Fibroblast of peridontal ligament (primary cell): ENCODE data around the gene KIF23.

ENCODE experiments used
- DNase-seq: peaks from one replicate; pipeline ENCODE4 v3.0.0-alpha.2; 2010; ENCODE audit errors: extremely low read depth

Gene KIF23

GRCh38 chr15:69394556-69395282 lies 19.4 kb upstream of the KIF23 start:
- DNase-seq = peak; percentile 71

DNA sequence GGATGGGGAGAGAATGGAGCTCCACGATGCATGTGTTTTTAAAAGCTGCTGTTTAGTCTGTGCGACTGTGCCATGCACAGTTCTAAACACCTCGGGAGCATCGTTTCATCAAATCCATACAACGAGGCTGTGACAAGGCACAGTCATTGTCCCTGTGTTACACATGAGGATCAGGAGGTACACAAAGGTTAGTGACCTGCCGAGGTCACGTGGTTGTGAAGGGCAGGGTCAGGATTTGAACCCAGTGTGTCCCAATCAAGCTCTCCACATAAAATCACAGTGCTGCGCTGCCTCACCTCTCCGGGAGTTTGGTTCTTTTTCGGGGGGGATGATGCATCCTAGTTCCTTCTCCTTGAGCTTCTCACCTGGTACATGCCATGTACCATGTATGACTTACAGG lies 18.7 kb upstream of the KIF23 start:
- no peak for DNase-seq

DNA sequence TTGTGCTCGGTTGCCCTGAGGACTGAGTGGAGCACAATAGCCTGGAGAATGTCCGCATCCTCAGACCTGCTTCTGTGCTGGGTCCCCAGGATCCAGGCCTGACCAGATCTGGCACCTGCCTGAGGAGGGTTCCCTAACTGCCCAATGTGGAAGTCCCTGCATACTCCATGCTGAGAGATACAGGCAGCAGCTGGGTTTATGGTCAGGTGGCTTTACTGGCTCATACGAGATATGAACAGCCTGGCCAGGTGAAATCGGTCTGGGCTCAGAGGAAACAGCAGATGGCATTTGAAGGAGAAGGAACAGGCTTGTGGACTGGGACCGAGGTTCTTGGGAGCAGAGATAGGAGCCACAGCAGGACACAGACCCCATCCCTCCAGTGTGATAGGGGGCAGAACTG lies 18.2 kb upstream of the KIF23 start:
- DNase-seq = no peak

DNA sequence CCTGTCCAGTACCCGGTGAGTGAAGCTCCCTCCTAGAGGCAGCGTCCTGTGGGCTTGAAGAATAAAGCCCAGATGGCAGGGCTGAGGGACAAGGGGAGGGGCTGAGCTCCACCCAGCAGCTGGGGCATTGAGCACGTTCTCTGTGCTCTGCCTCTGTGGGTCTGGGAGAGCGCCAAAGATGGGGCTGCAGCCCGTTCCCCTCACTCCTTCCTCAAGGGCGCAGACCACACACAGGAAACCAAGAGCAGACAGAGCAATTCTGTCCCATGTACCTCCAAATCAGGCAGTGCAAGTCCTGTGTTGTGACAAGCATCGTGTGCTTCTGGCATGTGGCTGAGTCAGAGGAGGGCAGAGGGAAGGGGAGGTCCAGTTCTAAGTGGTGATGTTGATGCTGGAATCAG lies 15.7 kb upstream of the KIF23 start:
- peak; percentile 40 for DNase-seq

- no peak for DNase-seq
Observed at GRCh38 chr15:69400850-69401249, 13.3 kb upstream of the KIF23 start.

GRCh38 chr15:69402816-69403215 lies 11.3 kb upstream of the KIF23 start:
- no peak for DNase-seq

DNA sequence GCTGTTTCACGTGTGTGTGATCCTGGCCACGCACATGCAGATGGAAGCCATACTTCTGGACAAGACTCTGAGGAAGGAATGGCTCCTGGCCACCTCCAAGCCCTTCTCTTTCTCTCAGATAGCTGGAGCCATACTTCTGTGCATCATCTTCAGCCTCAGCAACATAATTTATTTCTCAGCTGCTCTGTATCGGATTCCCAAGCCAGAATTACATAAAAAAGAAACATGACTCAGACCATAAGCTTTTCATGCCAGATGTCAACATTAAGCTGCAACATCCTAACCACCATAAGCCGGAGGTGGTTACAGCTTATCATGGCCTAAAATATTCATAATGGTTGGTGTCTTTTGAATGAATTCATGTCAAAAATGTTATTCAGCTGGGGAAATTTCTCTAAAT lies 10.6 kb upstream of the KIF23 start:
- peak; percentile 93 for DNase-seq

DNA sequence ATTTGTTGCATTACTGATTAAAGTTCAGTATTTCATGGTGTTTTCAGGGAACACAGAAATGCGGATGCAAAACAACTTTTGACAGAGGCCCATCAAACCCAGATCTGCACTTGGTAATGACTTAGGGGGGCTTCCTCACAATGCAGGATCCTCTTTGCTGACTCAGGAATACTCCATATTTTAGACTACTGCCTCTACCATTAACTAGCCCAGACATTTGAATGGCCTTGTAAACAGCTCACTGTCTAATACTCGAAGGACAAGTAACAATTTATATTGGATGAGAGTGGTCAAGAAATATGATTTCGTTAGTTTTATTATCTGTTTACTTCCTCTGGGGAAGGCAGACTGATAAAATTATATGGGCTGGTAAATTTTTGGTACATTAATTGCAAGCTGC lies 9.0 kb upstream of the KIF23 start:
- no peak for DNase-seq

GRCh38 chr15:69407719-69408400 lies 6.3 kb upstream of the KIF23 start:
- DNase-seq = no peak

DNA sequence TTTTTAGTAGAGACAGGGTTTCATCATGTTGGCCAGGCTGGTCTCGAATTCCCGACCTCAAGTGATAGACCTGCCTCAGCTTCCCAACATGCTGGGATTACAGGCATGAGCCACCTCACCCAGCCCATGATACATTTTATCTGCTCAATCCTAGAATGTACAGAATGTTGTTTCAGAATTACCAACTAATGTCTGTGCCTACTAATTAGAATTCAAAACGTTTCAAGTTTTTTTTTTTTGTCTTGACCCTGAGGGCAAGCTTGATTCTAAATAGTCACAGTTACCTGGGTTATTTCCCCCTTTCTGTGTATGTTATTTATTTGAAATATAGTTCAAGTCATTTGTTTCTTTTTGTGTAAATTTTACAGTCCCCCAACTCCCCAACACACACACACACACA lies 5.3 kb upstream of the KIF23 start:
- no peak for DNase-seq

GRCh38 chr15:69410248-69410874 lies 3.8 kb upstream of the KIF23 start:
- DNase-seq = no peak

- DNase-seq = no peak
Observed at GRCh38 chr15:69412274-69412673, 1.9 kb upstream of the KIF23 start.

GRCh38 chr15:69412701-69413100 lies 1.4 kb upstream of the KIF23 start:
- no peak for DNase-seq

- DNase-seq = peak; percentile 91
Observed at GRCh38 chr15:69414701-69415167, 585 bp downstream of the KIF23 start.

DNA sequence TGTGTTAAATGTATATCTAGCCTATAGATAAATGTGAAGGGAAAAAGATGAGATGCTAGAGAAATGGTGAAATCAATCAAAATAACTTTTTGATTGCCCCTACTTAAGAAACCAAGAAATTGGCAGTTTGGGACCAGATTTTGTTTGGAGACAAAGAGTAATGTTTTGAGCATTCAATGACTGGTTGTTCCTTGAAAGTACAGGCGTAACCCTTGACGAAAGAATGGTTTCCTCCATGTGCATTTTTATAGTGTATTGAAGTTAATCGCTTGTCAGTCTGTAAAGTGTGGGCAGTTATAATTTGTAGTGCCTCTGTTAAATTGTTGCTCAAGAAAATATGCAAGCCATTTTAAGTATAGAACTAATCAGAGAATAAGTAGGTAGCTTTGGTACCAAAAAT lies 1.2 kb downstream of the KIF23 start:
- peak; percentile 39 for DNase-seq

GRCh38 chr15:69417581-69417980 lies 3.4 kb downstream of the KIF23 start:
- no peak for DNase-seq

GRCh38 chr15:69421498-69421897 lies 7.3 kb downstream of the KIF23 start:
- peak; percentile 68 for DNase-seq

GRCh38 chr15:69422336-69422895 lies 8.3 kb downstream of the KIF23 start:
- DNase-seq = peak; percentile 47

DNA sequence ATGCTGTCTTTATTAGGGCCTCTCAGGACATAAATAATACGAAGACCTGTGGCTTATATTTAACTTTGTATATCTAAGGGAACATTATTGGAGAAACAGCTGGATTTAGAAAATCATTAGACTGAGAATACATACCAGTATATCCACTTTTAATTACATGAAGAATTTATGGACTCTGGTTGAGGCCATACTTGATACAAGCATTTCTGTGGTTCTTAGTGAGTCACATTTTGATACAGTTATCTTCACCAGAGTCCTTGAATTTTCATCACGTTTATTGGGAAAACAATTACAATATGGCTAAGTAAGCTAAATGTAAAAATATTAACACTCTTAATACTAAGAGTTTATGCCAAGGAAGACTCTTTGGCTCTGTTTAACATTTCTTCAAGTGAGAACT lies 9.9 kb downstream of the KIF23 start:
- DNase-seq = no peak

DNA sequence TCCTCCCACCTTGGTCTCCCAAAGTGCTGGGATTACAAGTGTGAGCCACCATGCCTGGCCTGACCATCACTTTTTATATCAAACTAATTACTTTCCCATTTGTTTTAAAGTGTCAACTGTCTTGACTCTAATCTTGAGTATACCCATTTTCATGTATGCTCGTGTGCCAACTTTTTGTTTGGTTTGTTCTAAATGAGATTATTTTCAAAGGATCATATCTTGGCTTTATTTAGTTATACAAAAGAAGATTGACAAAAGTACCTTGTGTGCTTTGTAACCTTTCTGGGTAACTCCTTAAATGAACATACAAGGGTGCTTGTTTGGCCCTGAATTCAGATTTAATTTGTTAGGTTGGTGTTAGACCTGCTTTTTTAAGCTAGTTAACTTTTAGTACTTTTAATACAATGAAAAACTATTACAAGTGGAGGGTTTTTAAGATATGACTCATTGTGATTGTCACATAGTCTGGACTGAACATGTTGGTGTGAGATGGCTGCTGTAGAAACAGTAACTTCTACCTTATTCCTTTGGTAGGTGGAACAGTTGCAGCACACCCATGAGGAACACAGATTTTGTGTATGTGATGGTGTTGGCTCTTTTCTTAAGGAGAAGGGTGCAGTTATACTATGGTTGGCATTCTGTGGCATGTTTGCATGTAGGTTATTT lies 10.7 kb downstream of the KIF23 start:
- DNase-seq = no peak

- no peak for DNase-seq
Observed at GRCh38 chr15:69433831-69434230, 19.7 kb downstream of the KIF23 start.

DNA sequence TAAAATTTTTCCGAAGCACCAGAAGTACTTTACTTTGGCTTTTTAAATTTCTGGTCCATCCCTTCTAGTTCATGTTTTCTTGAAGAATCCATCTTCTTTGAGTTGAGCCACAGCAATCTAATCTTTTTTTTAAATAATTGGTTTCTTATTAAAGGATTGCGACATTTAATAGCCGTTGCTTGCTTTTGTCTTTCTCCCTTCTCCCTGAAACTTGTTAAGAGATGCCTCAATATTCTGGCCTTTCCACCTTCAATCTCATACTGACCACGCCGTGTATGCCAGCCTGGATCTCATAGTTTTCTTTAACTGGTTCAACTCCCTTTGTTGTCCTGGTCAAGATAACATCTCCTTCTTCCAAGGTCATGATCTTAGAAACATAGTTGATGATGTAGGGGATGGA lies 20.1 kb downstream of the KIF23 start:
- no peak for DNase-seq
